LNCAP (cell line): ENCODE measurements around the gene HUNK.

ENCODE experiments used
- TF ChIP-seq, protein P1 (sequence below): fragments of 450-650 bp; IDR thresholded peaks from 2 replicates; pipeline ENCODE4 v1.5.1; 2017; ENCODE audit warnings: mild to moderate bottlenecking

Gene HUNK

DNA sequence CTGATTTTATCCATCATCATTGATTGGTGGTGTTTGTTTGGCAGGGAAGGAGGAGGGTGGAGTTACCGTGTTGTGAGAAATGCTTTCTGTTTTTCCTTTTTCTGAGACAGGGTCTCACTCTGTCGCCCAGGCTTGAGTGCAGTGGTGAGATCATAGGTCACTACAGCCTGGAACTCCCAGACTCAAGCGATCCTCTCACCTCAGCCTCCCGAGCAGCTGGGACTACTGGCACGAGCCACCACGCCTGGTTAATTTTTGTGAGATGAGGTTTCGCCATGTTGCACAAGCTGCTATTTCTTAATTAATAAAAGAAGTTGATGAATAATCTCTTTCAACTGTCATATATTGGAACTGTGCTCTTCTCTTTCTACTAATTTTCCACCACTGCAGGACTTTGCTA lies 44.3 kb downstream of the HUNK start:
- TF ChIP-seq, protein P1, sequence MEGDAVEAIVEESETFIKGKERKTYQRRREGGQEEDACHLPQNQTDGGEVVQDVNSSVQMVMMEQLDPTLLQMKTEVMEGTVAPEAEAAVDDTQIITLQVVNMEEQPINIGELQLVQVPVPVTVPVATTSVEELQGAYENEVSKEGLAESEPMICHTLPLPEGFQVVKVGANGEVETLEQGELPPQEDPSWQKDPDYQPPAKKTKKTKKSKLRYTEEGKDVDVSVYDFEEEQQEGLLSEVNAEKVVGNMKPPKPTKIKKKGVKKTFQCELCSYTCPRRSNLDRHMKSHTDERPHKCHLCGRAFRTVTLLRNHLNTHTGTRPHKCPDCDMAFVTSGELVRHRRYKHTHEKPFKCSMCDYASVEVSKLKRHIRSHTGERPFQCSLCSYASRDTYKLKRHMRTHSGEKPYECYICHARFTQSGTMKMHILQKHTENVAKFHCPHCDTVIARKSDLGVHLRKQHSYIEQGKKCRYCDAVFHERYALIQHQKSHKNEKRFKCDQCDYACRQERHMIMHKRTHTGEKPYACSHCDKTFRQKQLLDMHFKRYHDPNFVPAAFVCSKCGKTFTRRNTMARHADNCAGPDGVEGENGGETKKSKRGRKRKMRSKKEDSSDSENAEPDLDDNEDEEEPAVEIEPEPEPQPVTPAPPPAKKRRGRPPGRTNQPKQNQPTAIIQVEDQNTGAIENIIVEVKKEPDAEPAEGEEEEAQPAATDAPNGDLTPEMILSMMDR, result no peak

DNA sequence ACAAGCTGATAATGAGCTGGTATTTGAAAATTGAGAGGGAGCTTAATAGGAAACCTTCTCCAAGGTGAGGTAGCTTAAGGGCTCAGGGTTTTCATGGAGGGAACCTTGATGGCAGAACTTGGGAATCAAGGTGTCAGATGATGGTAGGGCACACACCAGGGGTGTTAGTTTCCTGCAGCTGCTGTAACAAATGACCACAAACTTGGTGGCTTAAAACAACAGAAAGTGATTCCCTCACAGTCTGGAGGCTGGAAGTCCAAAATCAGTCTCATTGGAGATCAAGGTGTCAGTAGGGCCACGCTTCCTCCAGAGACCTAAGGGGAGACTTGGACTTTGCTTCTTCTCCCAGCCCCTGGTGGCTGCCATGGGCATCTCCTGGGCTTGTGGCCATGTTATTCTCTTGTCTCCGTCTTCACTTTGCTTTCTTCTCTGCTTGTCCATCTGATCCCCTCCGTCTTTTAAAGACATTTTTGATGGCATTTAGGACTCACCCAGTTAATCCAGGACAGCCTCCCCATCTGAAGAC lies 45.5 kb downstream of the HUNK start:
- TF ChIP-seq, protein P1, result no peak

DNA sequence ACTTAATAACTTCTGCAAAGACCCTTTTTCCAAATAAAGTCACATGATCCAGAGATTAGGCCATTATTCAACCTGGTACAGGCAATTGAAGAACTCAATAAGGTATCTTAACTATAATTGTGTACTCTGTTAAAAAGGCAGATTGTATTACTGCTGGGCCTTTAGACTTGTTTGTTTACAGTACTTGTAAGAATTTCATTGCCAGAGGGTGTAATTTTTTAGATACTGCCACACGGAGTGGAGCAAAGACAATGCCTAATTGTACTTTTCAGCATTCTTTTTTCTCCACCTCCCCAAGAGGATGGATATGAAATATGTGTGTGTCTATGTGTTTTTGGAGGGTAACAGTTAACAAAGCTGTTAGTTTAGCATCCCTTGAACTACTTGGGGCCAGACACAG lies 47.5 kb downstream of the HUNK start:
- TF ChIP-seq, protein P1, result no peak

DNA sequence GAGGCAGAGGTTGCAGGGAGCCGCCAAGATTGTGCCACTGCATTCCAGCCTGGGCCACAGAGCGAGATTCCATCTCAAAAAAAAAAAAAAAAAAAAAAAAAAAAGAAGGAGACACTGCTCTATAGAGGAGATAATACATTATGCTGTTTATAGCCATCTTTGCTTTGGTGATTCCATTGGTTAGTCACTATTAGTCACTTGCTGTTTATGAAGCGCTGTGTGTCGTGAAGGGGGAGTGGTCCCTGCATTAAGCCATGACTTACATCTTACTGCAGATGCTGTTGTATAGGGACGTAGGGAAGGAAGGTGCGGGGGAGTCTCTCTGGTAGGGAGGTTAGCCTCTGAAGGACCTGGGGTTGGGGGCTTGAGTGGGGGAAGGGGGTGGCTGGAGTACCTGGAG lies 48.3 kb downstream of the HUNK start:
- TF ChIP-seq, protein P1, result no peak

DNA sequence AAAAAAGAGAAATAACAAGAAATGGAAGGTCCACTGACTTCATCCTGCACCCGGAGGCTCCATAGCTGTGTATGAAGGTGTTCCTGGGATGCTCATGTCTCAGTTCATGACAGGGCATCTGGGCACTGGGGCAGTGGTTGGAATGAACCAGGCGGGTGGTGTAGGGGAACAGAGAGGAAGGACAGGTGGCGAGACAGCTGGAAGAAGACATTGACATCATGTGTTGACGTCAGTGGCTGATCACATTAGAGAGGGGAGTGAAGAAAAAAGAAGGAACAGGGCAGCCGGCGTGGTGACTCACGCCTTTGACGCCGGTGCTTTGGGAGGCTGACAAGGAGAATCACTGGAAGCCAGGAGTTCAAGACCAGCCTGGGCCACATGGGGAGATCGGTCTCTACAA lies 50.1 kb downstream of the HUNK start:
- TF ChIP-seq, protein P1, result no peak

DNA sequence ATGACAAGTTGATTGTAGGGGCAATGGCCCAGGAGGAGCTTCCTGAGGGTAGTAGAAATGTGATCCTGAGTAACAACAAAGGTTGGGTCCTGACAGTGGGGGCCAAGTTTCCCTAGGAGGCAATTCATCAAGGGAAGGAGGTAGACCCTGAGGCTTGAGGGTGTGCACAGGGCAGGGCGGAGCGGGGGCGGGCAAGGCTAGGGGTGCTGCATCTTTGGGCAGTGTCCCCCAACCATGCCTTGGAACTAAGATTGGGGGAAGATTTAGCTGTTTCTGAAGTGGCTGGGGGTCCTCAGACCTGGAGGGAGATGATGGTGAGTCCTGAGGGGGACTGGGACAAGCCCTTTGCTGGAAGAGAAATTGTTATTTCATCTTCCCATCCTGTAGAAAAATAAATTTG lies 50.9 kb downstream of the HUNK start:
- TF ChIP-seq, protein P1, result no peak

DNA sequence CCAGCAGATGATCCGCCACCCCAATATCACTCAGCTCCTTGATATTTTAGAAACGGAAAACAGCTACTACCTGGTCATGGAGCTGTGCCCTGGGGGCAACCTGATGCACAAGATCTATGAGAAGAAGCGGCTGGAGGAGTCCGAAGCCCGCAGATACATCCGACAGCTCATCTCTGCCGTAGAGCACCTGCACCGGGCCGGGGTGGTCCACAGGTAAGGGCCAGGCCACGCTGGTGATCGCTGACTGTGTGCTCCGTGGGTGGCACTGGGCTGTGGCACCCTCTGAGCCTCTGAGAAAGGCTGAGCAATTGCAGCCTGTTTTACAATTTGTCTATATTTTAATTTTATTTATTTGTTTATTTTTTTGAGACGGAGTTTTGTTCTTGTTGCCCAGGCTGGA lies 51.7 kb downstream of the HUNK start:
- TF ChIP-seq, protein P1, result no peak

DNA sequence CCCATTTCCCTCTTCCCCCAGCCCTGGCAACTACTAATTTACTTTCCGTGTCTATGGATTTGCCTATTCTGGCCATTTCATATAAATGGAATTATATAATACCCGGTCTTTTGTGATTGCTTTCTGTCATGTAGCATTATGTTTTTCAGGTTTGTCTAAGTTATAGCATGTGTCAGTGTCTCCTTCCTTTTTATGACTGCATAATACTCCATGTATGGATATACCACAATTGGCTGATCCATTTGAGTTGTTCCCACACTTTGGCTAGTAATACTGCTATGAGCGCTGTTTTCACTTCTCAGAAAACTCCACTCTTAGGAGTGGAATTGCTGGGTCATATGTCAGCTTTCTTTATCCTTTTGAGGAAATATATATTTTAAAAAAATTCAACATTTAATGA lies 53.7 kb downstream of the HUNK start:
- TF ChIP-seq, protein P1, result no peak
